Measurements from ENCODE around the gene PICALM. TPM values are rescaled to one million over a fixed set of nuclear protein-coding genes. Genes with fewer than 3 reads are reported as not detected.

PICALM gene
- total RNA-seq, 2 donors from 2014 or later: 395 to 488 TPM

DNA sequence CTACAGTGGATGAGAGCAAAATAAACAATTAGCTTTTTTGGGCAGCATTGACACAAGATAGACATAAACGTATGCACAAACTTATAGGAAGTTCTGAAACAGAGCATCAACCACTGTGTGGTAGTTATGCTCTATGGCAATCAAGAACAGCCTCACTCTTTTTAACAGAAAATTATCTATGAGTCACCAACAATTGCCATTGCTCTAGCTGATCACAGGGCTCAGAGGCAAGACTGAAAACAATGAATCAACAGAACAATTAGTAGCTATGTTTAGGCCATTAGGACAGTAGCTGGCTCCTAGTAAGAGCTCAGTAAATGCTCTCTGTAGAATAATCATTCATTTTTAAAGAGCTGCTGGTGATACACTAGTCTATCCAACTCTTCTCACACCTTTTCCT is 34.9 kb upstream of the PICALM start:
- DNase-seq (ENCODE audit: low spot score): no peak

DNA sequence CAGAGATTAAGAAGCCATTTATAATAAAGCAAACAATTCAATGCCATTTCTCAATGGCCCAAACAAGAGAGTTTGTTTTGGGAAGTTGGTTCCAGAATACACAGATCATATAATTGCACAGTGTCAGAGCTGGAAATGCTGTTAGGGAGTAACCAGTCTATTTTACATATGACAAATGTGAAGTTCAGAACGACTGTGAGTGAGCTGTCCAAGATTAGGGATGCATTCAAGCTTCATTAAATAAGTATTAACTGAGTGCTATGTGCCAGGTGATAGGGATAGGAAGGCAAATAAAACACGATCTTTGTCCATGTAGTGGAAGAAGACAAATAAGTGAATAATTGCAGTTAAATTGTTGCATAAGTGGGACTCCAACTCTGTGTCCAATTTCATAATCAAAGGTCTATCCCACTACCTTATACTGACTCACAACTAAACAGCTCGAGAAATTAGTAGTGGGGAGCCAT is 33.1 kb upstream of the PICALM start:
- no peak for DNase-seq (ENCODE audit: low spot score)

More for the DNA sequence above, 34.9 kb upstream of the PICALM start:
- Histone ChIP-seq H3K27me3 (replicated peaks; ENCODE audit: insufficient read depth) (no peaks in the 10 kb centered on the region), H3K27ac (no peak overlapping the region), H3K4me3 (no peak overlapping the region), H3K4me1 (ENCODE audit: control insufficient read depth in 1 of 2, low read depth in 2 of 2) (peaks cover 0 to 7% of the 10 kb centered on the region in 2 donors), H3K9me3 (no peaks in the 10 kb centered on the region), H3K36me3 (no peaks in the 10 kb centered on the region)
- no peak for ATAC-seq (ENCODE audit: insufficient number of reproducible peaks, low FRiP score, low read depth)
- TF ChIP-seq, protein P1, sequence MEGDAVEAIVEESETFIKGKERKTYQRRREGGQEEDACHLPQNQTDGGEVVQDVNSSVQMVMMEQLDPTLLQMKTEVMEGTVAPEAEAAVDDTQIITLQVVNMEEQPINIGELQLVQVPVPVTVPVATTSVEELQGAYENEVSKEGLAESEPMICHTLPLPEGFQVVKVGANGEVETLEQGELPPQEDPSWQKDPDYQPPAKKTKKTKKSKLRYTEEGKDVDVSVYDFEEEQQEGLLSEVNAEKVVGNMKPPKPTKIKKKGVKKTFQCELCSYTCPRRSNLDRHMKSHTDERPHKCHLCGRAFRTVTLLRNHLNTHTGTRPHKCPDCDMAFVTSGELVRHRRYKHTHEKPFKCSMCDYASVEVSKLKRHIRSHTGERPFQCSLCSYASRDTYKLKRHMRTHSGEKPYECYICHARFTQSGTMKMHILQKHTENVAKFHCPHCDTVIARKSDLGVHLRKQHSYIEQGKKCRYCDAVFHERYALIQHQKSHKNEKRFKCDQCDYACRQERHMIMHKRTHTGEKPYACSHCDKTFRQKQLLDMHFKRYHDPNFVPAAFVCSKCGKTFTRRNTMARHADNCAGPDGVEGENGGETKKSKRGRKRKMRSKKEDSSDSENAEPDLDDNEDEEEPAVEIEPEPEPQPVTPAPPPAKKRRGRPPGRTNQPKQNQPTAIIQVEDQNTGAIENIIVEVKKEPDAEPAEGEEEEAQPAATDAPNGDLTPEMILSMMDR (IDR thresholded peaks at IDR 0.05): no peak

DNA sequence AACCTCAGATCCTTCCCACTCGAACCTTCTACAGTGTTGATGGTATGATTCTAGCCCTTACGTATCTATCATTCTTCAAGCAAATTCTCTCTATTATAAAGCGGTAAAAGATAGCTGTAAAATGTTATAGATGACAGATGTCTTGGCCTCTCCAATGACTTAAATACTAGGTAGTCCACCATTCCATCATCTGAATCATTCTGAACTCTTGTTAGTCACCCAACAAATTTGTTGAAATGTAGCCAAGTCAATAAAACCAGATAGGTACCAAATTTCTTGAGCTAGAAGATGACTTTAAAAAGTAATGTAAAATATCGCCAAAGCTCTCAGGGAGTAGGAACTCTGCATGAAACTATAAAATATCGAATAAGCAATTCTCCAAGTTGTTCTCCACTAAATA is 32.6 kb upstream of the PICALM start:
- ATAC-seq (ENCODE audit: insufficient number of reproducible peaks, low FRiP score, low read depth) (no peak), DNase-seq (ENCODE audit: low spot score) (no peak)
- no peaks in the 10 kb centered on the region for H3K9me3 ChIP-seq
- no peak overlapping the region for H3K27ac ChIP-seq
- H3K36me3 ChIP-seq: no peaks in the 10 kb centered on the region
- H3K4me3 ChIP-seq: no peak overlapping the region
- TF ChIP-seq, protein P1 (IDR thresholded peaks at IDR 0.05): no peak
- H3K27me3 ChIP-seq (replicated peaks; ENCODE audit: insufficient read depth): no peaks in the 10 kb centered on the region
- H3K4me1 ChIP-seq (ENCODE audit: control insufficient read depth in 1 of 2, low read depth in 2 of 2): no peaks in the 10 kb centered on the region

More for the DNA sequence above, 33.1 kb upstream of the PICALM start:
- TF ChIP-seq, protein P1 (IDR thresholded peaks at IDR 0.05): no peak
- H3K4me1 ChIP-seq (ENCODE audit: control insufficient read depth in 1 of 2, low read depth in 2 of 2): peaks cover 0 to 1% of the 10 kb centered on the region in 2 donors
- no peaks in the 10 kb centered on the region for H3K36me3 ChIP-seq
- ATAC-seq (ENCODE audit: insufficient number of reproducible peaks, low FRiP score, low read depth): no peak
- no peaks in the 10 kb centered on the region for H3K9me3 ChIP-seq
- H3K27me3 ChIP-seq (replicated peaks; ENCODE audit: insufficient read depth): no peaks in the 10 kb centered on the region
- H3K4me3 ChIP-seq: no peak overlapping the region
- no peak overlapping the region for H3K27ac ChIP-seq

DNA sequence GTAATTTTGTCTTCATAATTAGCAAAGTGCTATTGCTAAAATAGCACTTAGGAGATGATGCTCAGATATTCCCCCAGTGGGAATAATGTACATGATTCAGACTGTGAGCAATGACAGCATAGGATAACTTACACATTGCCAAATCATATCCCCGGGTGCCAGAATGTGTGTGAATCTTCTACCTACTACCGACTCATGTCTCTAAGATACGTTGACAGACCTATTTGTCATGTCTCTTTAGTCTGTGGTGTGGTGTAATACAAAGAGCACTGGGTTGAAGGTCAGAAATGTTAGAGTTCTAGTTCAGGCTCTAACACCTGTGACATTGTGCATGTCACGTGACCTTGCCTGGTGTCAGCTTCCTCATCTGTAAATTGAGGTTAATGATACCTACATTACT is 31.0 kb upstream of the PICALM start:
- ATAC-seq (ENCODE audit: insufficient number of reproducible peaks, low FRiP score, low read depth): no peak
- Histone ChIP-seq H3K27ac (no peak overlapping the region), H3K4me3 (no peak overlapping the region), H3K4me1 (ENCODE audit: control insufficient read depth in 1 of 2, low read depth in 2 of 2) (no peaks in the 10 kb centered on the region), H3K9me3 (no peaks in the 10 kb centered on the region), H3K36me3 (no peaks in the 10 kb centered on the region), H3K27me3 (replicated peaks; ENCODE audit: insufficient read depth) (no peaks in the 10 kb centered on the region)
- no peak for DNase-seq (ENCODE audit: low spot score)
- TF ChIP-seq, protein P1 (IDR thresholded peaks at IDR 0.05): no peak

DNA sequence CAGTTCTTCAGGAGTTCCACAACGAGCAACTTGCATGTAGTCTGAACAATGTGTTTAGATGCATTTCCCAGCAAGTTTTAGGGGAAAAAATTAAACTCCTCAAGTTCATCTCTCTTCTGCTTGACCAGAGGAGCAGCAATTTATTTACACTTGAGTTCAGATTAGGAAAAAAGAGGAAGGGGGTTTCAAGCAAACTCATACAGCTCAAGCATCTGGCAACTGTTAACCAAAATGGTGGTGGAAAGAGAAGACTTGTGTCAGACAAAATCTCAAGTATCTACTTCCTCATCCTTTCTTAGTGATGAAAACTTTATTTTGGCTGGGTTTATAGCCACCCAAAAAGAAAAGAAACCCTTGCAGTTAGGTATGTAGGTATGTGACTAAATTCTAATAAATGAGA is 29.1 kb upstream of the PICALM start:
- Histone ChIP-seq H3K27ac (no peak overlapping the region), H3K36me3 (no peaks in the 10 kb centered on the region), H3K4me3 (no peak overlapping the region), H3K9me3 (no peaks in the 10 kb centered on the region), H3K4me1 (ENCODE audit: control insufficient read depth in 1 of 2, low read depth in 2 of 2) (no peaks in the 10 kb centered on the region), H3K27me3 (replicated peaks; ENCODE audit: insufficient read depth) (no peaks in the 10 kb centered on the region)
- ATAC-seq (ENCODE audit: insufficient number of reproducible peaks, low FRiP score, low read depth): no peak
- TF ChIP-seq, protein P1 (IDR thresholded peaks at IDR 0.05): no peak
- DNase-seq (ENCODE audit: low spot score): no peak

Measured in thoracic aorta (tissue), 2 donors.